ENCODE data around the gene IL15RA. TPM values are rescaled to one million over a fixed set of nuclear protein-coding genes. Genes with fewer than 3 reads are reported as not detected.

IL15RA gene
- total and polyA plus RNA-seq, 2 donors from 2014 or later = 6.8 to 13.9 TPM

GRCh38 chr10:6023661-6024333 is 46.5 kb upstream of the IL15RA start:
- H3K4me1 ChIP-seq (ENCODE audit: control insufficient read depth in 2 of 3, insufficient read depth in 2 of 3, low read depth in 1 of 3, low read length in 3 of 3) = no peaks in the 10 kb centered on the region
- no peaks in the 10 kb centered on the region for H3K27me3 ChIP-seq (ENCODE audit: control insufficient read depth, insufficient read depth, low read length)
- no peak overlapping the region for H3K4me3 ChIP-seq (ENCODE audit: low read length in 3 of 3)
- intact Hi-C loops (cut with DNase I) = no loop called here
- no peak for FAIRE-seq
- no peaks in the 10 kb centered on the region for H3K9me3 ChIP-seq (ENCODE audit: control insufficient read depth in 2 of 3, insufficient read depth in 1 of 3, low read length in 3 of 3)
- H3K9ac ChIP-seq (ENCODE audit: low read length in 3 of 3) = no peak overlapping the region
- TF ChIP-seq CTCF (IDR thresholded peaks at IDR 0.05; ENCODE audit: borderline replicate concordance, extremely low read depth, insufficient read depth) = no peak
- H3K36me3 ChIP-seq (ENCODE audit: control insufficient read depth in 2 of 3, insufficient read depth in 3 of 3, low read length in 3 of 3) = no peaks in the 10 kb centered on the region
- no peak for DNase-seq
- no peak overlapping the region for H3K27ac ChIP-seq (ENCODE audit: low read depth in 2 of 2, low read length in 2 of 2)

GRCh38 chr10:6022660-6023059 is 45.3 kb upstream of the IL15RA start:
- no peak for DNase-seq

GRCh38 chr10:6020826-6021225 is 43.5 kb upstream of the IL15RA start:
- intact Hi-C loops (cut with DNase I) = no loop called here
- Histone ChIP-seq H3K9me3 (ENCODE audit: control insufficient read depth in 2 of 3, insufficient read depth in 1 of 3, low read length in 3 of 3) (no peaks in the 10 kb centered on the region), H3K4me1 (ENCODE audit: control insufficient read depth in 2 of 3, insufficient read depth in 2 of 3, low read depth in 1 of 3, low read length in 3 of 3) (no peaks in the 10 kb centered on the region), H3K9ac (ENCODE audit: low read length in 3 of 3) (no peak overlapping the region), H3K27ac (ENCODE audit: low read depth in 2 of 2, low read length in 2 of 2) (no peak overlapping the region), H3K36me3 (ENCODE audit: control insufficient read depth in 2 of 3, insufficient read depth in 3 of 3, low read length in 3 of 3) (no peaks in the 10 kb centered on the region), H3K27me3 (ENCODE audit: control insufficient read depth, insufficient read depth, low read length) (no peaks in the 10 kb centered on the region), H3K4me3 (ENCODE audit: low read length in 3 of 3) (no peak overlapping the region)
- TF ChIP-seq CTCF (IDR thresholded peaks at IDR 0.05; ENCODE audit: borderline replicate concordance, extremely low read depth, insufficient read depth) = no peak
- FAIRE-seq = no peak
- DNase-seq = no peak

More at GRCh38 chr10:6022660-6023059, 45.3 kb upstream of the IL15RA start:
- no peaks in the 10 kb centered on the region for H3K9me3 ChIP-seq (ENCODE audit: control insufficient read depth in 2 of 3, insufficient read depth in 1 of 3, low read length in 3 of 3)
- no peaks in the 10 kb centered on the region for H3K4me1 ChIP-seq (ENCODE audit: control insufficient read depth in 2 of 3, insufficient read depth in 2 of 3, low read depth in 1 of 3, low read length in 3 of 3)
- FAIRE-seq = no peak
- intact Hi-C loops (cut with DNase I) = no loop called here
- no peak for TF ChIP-seq CTCF (IDR thresholded peaks at IDR 0.05; ENCODE audit: borderline replicate concordance, extremely low read depth, insufficient read depth)
- no peaks in the 10 kb centered on the region for H3K36me3 ChIP-seq (ENCODE audit: control insufficient read depth in 2 of 3, insufficient read depth in 3 of 3, low read length in 3 of 3)
- no peak overlapping the region for H3K27ac ChIP-seq (ENCODE audit: low read depth in 2 of 2, low read length in 2 of 2)
- H3K27me3 ChIP-seq (ENCODE audit: control insufficient read depth, insufficient read depth, low read length) = no peaks in the 10 kb centered on the region
- no peak overlapping the region for H3K4me3 ChIP-seq (ENCODE audit: low read length in 3 of 3)
- H3K9ac ChIP-seq (ENCODE audit: low read length in 3 of 3) = no peak overlapping the region

- Histone ChIP-seq H3K36me3 (ENCODE audit: control insufficient read depth in 2 of 3, insufficient read depth in 3 of 3, low read length in 3 of 3) (no peaks in the 10 kb centered on the region), H3K9ac (ENCODE audit: low read length in 3 of 3) (no peak overlapping the region), H3K4me1 (ENCODE audit: control insufficient read depth in 2 of 3, insufficient read depth in 2 of 3, low read depth in 1 of 3, low read length in 3 of 3) (no peaks in the 10 kb centered on the region), H3K4me3 (ENCODE audit: low read length in 3 of 3) (no peak overlapping the region), H3K27me3 (ENCODE audit: control insufficient read depth, insufficient read depth, low read length) (no peaks in the 10 kb centered on the region), H3K27ac (ENCODE audit: low read depth in 2 of 2, low read length in 2 of 2) (no peak overlapping the region), H3K9me3 (ENCODE audit: control insufficient read depth in 2 of 3, insufficient read depth in 1 of 3, low read length in 3 of 3) (no peaks in the 10 kb centered on the region)
- intact Hi-C loops (cut with DNase I) = no loop called here
- TF ChIP-seq CTCF (IDR thresholded peaks at IDR 0.05; ENCODE audit: borderline replicate concordance, extremely low read depth, insufficient read depth) = no peak
- FAIRE-seq (no peak), DNase-seq (no peak)
Measured at GRCh38 chr10:6019796-6020195, 42.5 kb upstream of the IL15RA start.
